NCI-H2196 treated with DMSO at 0.1 percent for 48 hours (cell line): ENCODE results near the gene TSPYL1.
"Not testable (repeated sequence)": the region's sequence is repeated elsewhere in the genome, so short reads cannot be mapped to it uniquely, and the experiment has no call there.

Experiments used
- DNase-seq: peaks from one replicate; lab custom pipeline; 2025; ENCODE audit not compliant: unreplicated experiment; lab: John Stamatoyannopoulos, UW

TSPYL1 gene

DNA sequence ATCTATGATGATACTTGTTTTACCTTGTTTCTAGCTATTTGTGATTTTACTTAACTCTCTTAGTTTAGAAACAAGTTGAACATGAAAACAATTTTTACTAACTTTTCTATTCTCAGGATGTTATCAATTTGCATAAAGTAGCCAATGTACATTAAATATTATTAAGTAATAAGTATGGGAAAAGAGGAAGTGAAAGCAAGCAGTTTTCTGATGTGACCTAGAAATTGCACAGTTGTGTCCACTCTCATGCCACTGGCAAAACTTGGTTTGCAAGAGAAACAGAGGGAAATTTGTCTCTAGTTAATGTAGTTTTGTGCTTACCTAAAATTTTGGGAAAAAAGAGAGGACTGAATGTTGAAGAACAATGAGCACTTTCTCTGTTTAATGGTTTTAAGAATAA lies 19.2 kb upstream of the TSPYL1 start:
- no peak for DNase-seq

DNA sequence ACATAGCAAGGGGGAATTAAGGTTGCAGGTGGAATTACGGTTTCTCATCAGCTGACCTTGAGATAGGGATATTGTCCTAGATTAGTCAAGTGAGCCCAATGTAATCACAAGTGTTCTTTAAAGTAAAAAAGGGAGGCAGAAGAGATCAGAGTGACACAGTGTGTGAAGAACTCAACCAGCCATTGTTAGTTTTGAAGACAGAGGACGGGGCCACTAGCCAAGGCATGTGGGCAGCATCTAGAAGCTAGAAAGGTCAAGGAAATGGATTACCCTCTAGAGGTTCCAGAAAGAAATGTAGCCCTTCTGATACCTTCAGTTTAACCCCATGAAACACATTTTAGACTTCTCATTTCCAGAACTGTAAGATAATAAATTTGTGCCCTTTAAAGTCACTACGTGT lies 18.5 kb upstream of the TSPYL1 start:
- no peak for DNase-seq

DNA sequence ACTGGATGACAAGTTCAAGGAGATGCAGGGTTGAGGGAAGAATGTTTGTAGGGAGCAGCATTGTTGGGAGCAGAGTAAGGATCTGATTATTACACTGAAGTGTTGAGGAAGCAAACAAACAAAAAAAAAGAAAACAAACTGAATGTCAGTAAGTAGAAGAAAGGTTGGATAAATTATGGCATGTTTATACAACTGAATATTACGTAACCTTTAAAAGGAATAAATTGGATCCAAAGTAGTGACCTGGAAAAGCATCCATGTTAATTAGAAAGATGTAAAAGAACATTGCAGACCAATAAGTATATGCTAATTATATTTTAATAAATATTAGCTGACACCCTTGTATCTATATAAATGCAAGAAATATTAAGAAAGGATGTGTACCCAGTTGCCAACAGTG lies 12.8 kb upstream of the TSPYL1 start:
- DNase-seq, result no peak

DNA sequence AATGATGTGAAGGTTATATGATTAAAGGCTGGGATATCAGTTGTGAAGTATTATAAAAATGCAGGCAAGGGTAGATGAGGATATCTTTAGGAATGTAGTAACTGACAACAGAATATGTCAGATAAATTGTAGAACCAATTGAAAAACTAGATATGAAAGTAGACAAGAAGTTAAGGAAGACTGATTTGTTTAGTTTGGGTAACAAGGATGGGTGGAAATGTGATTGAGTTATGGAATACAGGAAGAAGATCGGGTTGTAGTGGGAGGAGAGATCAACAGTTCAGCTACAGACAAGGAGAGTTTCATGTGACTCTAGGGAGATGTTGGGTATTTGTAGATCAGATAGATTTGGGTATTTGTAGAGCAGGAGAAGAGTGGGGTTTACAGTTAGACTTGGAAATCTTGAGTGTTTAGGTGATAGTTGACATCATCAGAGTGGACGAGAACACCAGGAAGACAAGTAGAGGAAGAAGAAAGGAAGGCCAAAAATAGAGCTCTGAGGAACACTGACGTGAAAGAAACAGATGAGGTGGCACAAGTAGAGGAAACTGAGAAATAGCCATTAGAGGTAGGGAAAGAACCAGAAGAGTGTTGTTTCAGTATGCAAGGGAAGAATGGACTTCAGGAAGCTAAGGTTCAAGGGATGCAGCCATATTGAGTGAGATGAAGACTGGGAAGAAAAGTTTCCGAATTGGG lies 12.1 kb upstream of the TSPYL1 start:
- DNase-seq, result no peak

DNA sequence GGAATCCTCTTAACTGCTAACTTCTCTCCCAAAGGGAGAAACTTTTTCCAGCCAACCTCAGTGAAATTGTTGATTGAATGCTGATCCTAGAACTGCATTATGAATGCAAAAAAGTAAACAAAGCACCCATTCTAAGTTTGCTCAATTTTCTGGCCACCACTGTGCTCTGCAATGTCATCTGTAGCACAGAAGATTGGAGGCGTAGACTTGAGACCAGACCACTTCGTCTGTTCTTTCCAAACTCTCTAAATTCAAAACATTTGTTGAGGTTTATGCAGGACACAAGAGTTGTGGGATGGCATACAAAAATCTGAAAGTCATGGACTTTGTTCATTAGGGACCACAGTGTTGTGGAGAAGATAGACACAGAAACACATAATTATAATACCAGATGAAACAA lies 11.1 kb upstream of the TSPYL1 start:
- no peak for DNase-seq

DNA sequence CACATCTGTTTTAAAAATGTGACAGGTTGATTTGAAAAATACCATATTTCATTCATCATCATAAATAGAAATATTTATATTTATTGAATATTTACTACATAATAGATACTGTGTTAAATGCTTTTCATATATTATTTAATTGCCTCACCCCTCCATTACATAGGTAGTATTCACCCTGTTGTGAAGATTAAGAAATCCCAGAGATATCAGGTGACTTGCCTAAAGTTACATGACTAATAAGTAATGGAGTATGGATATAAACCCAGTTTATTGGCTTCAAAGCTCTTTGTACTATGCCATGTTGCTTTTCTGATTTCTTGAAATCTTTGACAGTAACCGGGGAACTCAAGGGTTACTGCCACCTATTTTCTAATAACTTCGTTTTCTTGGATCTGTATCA lies 10.1 kb upstream of the TSPYL1 start:
- no peak for DNase-seq

DNA sequence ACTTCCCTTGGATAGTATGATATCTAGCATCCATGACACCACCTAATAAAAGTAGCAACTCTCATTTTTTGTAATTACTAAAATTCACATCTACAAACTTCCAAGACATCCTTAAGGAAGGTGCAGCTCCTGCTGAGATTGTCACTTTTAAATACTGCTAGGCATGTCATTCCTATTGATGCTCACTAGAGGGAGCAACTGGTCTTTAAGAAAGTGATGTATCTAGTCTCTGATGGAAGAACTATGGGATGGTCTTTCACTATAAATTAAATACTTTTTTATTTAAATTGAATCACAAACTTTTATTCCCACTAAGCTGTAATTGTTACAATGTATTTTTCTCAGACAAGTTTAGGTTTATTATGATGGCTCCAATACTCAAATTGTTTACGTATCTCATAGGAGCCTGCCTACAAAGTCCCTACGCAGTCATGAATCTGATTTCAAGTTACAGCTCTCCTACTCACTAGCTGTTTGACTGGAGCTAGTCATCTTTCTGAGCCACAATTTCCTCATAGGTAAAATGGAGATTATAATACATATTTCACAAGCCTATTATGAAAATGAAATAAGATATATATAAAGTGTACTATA lies 8.1 kb upstream of the TSPYL1 start:
- DNase-seq, result peak; percentile 21

DNA sequence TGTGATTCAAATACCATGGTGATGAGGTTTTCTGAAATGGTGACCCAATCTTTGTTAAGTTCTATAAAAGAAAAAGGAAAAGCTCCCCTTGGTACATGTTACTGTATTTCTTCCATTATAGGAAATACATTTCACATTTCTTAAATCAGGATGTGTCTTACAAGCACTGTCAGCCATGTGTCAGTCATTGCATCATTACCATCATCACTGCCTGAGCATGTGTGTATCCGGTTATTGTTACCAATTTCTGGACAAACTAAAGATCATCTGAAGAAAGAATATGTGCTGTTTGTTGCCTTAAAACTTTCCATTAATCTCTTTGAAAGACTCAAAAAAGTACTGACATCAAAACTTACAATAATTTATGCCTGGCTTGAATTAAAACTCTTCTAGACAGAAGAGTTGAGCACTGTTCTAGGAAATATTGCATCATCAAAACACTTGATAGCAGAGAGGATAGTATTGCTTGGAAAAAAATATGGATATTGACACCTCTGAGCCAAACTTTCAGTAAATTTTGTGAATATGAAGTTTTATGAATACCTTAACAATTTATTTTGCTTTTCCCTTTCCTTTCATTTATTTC lies 7.1 kb upstream of the TSPYL1 start:
- DNase-seq, result no peak

DNA sequence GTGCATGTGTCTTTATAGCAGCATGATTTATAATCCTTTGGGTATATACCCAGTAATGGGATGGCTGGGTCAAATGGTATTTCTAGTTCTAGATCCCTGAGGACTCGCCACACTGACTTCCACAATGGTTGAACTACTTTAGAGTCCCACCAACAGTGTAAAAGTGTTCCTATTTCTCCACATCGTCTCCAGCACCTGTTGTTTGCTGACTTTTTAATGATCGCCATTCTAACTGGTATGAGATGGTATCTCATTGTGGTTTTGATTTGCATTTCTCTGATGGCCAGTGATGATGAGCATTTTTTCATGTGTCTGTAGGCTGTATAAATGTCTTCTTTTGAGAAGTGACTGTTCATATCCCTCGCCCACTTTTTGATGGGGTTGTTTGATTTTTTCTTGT lies 5.3 kb upstream of the TSPYL1 start:
- DNase-seq, result not testable (repeated sequence)

DNA sequence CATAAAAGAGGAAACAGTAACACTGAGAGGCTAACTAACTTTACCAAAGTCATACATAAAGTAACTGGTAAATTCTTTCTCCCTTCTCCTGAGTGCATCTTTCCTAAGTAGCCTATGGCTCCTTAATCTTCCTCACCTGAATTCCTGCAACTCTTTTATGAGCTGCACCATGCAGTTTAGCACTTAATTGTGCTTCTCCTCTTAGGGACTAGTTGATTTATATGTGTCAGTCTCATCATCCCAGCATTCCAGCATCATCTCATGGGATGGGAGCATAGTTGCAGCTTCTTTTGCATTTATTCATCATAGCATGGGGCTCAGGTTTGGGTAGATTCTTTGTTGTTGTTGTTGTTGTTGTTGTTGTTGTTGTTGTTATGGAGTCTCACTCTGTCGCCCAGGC lies 3.5 kb upstream of the TSPYL1 start:
- DNase-seq, result no peak

DNA sequence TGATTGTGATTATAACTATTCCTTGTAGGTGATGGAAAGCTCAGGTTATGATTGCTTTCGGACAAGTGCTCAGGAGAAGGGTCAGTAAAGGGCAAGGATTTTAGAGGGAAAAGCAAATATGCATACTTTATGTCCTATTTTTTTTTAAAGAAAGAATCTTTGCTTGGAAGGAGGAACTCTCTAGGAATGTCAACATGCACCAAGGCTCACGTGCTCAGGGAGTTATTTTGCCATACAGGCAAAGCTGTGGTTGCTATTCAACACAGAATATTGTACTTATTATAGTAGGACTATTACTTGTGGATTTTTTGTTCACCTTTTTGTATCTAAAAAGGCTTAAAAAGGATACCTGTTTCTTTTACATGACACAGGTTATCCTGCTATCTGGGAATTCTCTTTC lies 3.0 kb upstream of the TSPYL1 start:
- DNase-seq, result no peak

DNA sequence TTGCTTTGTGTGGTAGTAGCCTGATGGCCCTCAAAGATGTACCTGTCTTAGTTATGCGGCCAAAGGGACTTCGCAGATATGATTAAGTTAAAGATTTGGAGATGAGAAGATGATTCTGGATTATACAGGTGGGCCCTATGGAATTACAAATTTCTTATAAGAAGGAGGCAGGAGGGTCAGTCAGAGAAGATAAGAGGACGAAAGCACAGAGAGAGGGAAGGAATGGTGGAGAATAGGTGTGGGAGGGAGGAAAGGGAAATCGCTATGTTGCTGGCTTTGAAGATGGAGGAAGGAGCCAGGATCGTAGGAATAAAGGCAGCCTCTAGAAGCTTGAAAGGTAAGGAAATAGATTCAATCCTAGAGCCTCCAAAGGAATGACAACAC lies 1.2 kb upstream of the TSPYL1 start:
- DNase-seq, result no peak

DNA sequence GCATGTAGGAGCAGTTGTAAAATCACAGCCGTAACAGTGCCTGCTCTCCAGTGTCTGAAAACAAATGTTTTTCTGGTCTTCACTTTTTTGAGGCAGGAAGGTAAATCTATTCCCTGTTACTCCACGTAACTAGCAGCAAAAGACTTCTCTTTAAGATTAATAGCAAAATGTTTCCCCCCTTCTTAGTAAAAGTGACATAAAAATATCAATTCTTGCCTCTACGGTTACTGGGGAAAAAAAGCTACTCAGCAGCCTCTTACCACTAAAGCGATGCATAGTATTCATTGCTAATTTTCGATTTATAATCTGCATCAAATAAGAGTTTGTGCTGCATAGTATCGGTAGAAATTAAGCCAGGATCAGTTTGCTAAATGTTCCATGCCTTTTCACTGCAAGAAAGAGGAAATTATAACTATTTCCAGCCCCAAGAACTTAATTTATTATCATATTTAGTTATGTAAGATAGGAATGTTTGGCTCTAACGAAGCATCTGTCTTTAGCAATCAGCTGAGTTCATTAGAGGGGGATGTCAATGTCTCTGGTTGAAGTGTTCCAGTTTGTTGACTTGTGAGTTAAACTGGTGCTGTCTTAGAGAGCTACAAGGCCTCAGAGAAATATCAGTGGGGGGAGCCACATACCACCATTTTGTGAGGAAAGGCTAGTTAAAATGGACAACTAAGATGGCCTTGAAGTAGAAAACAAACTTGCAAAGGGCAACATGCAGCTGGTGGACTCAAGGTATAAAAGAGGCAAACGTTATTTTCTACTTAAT lies 617 bp upstream of the TSPYL1 start:
- DNase-seq, result no peak

DNA sequence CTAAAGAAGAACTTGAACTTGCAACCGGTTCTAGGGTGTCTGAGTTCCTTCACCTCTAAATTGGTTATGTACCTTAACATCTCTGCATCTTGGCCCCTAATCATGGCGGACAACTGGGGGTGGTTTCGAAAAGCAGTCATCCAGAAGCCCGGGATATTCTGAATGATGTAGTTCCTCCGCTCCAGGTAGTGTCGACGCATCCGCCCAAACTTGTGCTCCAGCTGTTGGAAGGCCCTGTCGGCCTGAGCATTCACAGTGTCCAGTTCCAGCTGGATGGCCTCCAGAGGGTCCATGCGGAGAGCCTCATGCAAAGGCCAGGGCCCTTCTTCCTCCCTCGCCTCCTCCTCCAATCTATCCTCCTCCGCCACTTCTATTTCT lies 887 bp downstream of the TSPYL1 start:
- no peak for DNase-seq

DNA sequence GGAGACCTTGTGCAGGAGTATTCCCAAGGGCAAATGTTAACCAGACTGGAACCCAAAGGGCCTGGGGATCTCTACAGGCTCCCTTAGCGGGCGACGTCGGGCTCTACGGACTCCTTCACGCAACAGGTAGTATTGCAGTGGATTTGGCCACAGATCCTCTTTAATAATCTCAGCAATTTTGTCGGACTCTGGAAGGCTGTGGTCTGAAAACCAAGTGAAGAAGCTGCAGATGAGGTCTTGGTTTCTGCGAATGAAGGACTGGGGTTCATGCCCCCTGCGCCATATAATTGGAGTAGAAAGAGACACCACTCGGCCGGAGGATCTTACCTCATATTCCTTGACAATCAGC lies 1.3 kb downstream of the TSPYL1 start:
- no peak for DNase-seq

DNA sequence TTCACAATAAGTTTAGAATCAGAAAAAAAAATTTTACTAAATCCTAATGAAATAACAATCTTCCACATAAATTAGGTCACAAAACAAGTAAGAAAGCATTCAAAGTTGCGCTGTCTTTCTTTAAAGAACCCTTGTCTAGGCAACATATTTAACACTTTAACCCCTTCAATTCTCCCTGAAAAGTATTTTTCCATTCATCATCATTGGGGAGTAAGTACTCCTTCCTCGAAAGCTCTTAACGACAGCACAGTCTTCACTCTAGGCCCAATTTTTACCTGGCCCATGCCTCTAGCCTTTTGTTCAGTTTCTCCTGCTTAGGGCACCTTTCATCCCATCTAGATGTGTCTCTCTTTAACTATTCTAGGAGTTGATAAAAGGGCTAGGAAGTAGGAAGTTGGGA lies 2.6 kb downstream of the TSPYL1 start:
- DNase-seq, result no peak

DNA sequence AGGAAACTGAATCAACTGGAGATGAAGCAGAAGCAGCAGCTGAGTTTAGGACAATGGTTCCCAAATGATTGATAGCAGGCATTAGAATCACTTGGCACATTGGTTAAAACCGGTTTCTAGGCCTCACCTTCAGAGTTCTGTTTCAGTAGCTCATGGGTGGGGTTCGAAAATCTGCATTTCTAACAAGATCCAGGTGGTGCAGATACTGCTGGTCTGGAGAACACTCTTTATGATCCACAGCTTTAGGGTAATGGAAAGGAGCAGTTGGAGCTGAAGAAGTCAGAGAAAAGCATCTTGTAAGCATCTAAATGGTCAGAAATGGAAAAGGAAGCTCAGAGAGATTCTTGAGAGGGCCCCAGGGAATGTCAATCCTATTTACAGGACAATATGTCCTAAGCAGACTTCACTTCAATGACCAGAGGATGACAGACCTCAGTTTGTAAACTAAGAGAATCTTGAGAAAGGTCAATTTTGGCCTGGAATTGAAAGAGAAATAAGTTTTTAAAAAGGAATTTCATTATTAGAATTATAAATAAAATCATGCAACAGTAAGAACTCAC lies 8.5 kb downstream of the TSPYL1 start:
- DNase-seq, result no peak

DNA sequence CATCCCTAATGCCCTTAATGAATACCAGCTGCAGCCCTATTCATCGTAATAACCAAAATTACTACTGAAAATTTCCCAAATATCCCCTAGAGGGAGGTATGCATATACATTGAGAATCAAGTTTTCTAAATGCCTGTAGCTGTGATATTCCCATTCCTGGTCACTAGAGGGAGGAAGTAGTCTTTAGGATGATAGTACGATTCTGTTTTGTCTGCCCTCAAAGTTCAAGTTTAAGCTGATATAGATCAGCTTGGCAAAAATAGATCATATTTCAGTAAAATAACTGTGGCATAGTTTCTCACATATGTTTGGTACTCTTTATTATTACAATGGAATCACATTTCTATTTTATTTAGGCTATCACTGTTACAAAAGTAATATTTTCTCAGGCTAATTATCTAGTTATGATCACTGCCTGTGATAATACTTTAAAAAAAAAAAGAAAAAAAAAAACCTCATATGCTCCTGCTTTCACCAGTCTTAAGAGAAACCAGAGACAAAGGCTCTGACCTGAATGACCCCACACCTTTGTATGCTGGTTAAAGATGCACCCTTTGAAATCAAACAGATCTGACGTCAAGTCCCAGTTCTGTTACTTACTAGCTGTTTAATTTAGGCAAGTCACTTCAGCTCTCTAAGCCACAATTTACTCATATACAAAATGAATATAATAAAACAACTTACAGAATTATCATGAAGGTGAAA lies 11.0 kb downstream of the TSPYL1 start:
- peak; percentile 72 for DNase-seq

DNA sequence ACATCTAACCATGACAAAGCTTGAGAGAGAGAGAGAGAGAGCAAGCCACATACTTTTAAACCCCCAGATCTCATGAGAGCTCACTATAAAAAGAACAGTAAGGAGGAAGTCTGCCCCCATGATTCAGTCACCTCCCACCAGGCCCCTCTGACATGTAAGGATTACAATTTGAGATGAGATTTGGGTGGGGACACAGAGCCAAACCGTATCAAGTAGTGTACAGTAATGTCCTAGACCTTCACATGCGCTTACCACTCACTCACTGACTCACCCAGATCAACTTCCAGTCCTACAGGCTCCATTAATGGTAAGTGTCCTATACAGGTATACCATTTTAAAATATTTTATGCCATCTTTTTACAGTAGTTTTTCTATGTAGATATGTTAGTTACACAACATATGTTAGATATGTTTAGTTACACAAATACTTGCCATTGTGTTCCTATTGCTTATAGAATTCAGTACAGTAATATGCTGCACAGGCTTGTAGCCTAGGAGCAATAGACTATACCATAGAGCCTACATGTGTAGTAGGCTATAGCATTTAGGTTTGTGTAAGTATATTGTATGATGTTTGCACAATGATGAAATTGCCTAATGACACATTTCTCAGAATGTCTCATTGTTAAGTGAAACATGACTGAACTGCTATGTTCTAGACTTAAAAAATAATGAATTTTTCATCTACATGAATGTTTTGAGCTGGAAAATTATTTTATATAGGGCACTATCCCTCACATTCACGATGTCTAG lies 11.7 kb downstream of the TSPYL1 start:
- no peak for DNase-seq

DNA sequence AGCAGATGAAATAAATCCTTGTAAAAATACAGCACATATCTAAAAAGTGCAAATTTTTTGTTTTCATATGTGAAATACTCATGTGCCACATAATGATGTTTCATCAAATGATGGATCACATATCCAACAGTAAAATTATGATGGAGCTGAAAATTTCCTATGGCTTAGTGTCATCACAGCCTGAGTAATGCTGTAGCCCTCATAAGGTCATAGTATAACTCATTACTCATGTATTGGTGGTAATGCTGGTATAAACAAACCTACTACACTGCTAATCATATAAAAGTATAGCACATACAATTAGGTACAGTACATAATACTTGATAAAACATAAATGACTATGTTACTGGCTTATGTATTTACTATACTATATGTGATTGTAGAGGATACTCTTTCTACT lies 12.9 kb downstream of the TSPYL1 start:
- DNase-seq, result no peak
